Right atrium auricular region (tissue), 2 donors: ENCODE results near the gene LUC7L. TPM values are rescaled to one million over a fixed set of nuclear protein-coding genes. Genes with fewer than 3 reads are reported as not detected.
A peak's percentile ranks its signal among the peaks of the same experiment; 100 is the strongest.
"Not testable (repeated sequence)": the region's sequence is repeated elsewhere in the genome, so short reads cannot be mapped to it uniquely, and the experiment has no call there.

ENCODE experiments used
- DNase-seq: peaks from one replicate; pipeline ENCODE4 v3.0.0-alpha.2; 2019; ENCODE audit warnings: low spot score
- H3K27ac ChIP-seq, 2 donors: fragments of 200-600 bp; sonication (generic); 1 replicate in 1 of 2; 2 replicates in 1 of 2; pipeline ENCODE4 v1.5.1; 2016 to 2019
- H3K27me3 ChIP-seq, 2 donors: fragments of 200-600 bp; sonication (generic); one replicate each; pipeline versions ENCODE4 v1.5.1 to v1.6.0; 2017 to 2019
- H3K36me3 ChIP-seq: fragments of 200-600 bp; sonication (generic); one replicate; pipeline ENCODE4 v1.5.1; 2016
- H3K4me1 ChIP-seq, 2 donors: fragments of 200-600 bp; sonication (generic); one replicate each; pipeline versions ENCODE4 v1.5.1 to v1.6.0; 2017 to 2019
- H3K4me3 ChIP-seq, 2 donors: fragments of 200-600 bp; sonication (generic); 1 replicate in 1 of 2; 2 replicates in 1 of 2; pipeline ENCODE4 v1.5.1; 2017 to 2019; ENCODE audit warnings: mild to moderate bottlenecking in 1 of 2, moderate library complexity in 1 of 2
- H3K9me3 ChIP-seq, 2 donors: fragments of 200-600 bp; sonication (generic); one replicate each; pipeline ENCODE4 v1.5.1; 2019
- total RNA-seq, 2 donors: library from RNA; depleted of rRNA; stranded (reverse); fragments of >200 nt; gene quantifications; one replicate each; pipeline ENCODE4 v1.1.0, GENCODE V29; 2016
- TF ChIP-seq, protein P1 (sequence below), 2 donors: fragments of 200-600 bp; sonication (generic); IDR thresholded peaks; one replicate each; pipeline ENCODE4 v1.5.1; 2019; ENCODE audit warnings: antibody characterized with exemption in 2 of 2

The LUC7L gene
- total RNA-seq, 2 donors from 2014 or later: 18.3 to 20.2 TPM

DNA sequence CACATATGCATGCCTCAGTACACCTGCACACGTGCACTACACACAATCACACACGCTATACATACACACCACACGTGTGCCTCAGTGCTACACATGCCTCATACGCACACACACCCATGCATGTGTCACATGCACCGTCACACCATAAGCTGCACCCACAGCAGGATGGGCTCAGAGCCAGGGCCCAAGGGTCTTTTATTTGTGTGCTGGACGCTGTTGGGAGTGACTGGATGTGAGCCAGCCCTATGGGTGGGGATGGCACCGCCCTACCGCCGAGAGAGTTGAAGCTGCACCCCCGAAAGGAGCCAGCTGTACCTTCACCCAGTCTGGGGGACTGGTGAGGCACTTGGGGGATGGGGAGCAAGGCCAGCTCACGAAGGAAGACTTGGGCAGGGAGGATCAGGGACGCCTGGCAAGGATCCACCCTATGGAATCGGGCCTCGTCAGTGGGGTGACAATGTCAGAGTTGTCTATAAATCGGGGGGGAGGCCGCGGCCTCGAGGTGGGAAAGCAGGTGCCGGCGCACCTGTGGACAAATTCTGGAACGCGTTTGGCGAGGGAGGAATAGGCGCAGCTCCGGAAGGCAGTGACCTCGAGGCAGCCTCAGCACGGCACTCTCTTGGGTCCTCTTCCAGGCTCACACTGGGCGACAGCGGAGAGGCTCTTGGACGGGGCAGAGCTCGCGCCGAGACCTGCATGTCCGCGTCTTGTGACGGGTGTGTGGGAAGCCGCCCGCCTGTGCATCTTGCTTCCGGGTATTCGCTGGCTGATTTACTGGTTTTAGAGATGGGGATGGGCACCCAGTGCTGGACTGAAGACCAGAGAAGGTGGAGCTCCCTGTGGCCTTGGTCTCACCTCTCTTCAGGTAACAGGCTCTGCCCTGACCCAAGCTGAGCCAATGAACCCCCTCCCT, 39.1 kb upstream of the LUC7L start:
- H3K4me1 ChIP-seq: peaks cover 0 to 11% of the 10 kb centered on the region in 2 donors
- TF ChIP-seq, protein P1, sequence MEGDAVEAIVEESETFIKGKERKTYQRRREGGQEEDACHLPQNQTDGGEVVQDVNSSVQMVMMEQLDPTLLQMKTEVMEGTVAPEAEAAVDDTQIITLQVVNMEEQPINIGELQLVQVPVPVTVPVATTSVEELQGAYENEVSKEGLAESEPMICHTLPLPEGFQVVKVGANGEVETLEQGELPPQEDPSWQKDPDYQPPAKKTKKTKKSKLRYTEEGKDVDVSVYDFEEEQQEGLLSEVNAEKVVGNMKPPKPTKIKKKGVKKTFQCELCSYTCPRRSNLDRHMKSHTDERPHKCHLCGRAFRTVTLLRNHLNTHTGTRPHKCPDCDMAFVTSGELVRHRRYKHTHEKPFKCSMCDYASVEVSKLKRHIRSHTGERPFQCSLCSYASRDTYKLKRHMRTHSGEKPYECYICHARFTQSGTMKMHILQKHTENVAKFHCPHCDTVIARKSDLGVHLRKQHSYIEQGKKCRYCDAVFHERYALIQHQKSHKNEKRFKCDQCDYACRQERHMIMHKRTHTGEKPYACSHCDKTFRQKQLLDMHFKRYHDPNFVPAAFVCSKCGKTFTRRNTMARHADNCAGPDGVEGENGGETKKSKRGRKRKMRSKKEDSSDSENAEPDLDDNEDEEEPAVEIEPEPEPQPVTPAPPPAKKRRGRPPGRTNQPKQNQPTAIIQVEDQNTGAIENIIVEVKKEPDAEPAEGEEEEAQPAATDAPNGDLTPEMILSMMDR (IDR thresholded peaks at IDR 0.05): no peak

DNA sequence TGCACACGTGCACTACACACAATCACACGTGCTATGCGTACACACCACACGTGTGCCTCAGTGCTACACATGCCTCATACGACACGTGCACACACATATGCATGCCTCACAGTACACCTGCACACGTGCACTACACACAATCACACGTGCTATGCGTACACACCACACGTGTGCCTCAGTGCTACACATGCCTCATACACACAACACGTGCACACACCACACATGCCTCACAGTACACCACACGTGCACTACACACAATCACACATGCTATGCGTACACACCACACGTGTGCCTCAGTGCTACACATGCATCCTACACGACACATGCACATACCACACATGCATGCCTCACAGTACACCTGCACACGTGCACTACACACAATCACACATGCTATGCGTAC, 38.3 kb upstream of the LUC7L start:
- peaks cover 0 to 11% of the 10 kb centered on the region in 2 donors for H3K4me1 ChIP-seq
- H3K36me3 ChIP-seq: peaks cover 29% of the 10 kb centered on the region
- H3K9me3 ChIP-seq, DNase-seq, H3K27me3 ChIP-seq, H3K4me3 ChIP-seq, H3K27ac ChIP-seq: not testable (repeated sequence)

More for the DNA sequence above, 39.1 kb upstream of the LUC7L start:
- no peaks in the 10 kb centered on the region for H3K9me3 ChIP-seq
- H3K27me3 ChIP-seq: no peaks in the 10 kb centered on the region
- H3K4me3 ChIP-seq: no peak overlapping the region
- no peak overlapping the region for H3K27ac ChIP-seq
- no peak for DNase-seq
- peaks cover 21% of the 10 kb centered on the region for H3K36me3 ChIP-seq

DNA sequence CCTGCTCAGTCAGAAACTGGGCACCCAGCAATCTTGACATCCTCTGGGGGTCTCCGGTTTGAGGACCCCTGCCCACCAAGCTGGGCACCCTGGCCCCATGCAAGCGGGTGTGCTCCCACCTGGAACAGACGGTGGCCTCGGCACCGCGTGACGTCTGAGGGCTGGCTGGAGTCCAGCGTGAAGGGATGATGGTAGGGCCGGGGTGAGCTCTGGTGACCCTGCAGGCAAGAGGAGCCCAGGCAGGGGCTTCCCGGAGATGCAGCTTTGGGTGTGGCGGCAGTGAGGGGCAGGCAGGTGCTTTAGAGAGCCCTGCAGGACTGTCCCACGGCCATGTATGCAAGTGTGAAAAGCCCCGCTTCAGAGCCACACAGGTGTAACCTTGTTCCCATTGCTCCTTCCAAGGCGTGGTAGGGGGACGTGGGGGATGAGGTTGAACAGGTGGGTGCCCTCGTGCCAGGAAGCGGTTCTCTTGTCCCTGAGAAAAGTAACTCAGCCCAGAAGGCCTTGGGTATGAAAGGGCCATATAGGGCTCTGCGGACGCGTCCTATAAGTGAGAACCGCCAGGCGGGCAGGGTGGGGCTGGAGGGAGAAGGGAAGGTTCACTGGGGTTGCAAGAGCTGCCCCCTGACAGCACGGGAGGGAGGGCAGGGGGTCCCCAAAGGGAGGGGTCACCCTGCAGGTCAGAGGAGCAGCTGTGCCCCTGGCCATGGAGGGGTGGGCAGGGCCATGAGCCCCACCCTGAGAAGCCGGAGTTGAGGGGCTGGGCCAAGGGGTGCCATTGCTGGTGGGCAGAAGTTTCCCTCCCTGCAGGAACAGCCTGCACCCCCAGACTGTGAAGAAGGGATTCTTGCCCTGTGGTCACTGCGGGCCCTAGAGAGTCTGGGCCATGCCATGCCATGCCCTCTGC, 37.3 kb upstream of the LUC7L start:
- Histone ChIP-seq H3K36me3 (peaks cover 40% of the 10 kb centered on the region), H3K27ac (peak overlapping the region in 1 of 2 donors; percentile 8), H3K9me3 (no peaks in the 10 kb centered on the region), H3K4me1 (peaks cover 0 to 11% of the 10 kb centered on the region in 2 donors), H3K4me3 (no peak overlapping the region), H3K27me3 (no peaks in the 10 kb centered on the region)
- DNase-seq: no peak
- TF ChIP-seq, protein P1 (IDR thresholded peaks at IDR 0.05): no peak

DNA sequence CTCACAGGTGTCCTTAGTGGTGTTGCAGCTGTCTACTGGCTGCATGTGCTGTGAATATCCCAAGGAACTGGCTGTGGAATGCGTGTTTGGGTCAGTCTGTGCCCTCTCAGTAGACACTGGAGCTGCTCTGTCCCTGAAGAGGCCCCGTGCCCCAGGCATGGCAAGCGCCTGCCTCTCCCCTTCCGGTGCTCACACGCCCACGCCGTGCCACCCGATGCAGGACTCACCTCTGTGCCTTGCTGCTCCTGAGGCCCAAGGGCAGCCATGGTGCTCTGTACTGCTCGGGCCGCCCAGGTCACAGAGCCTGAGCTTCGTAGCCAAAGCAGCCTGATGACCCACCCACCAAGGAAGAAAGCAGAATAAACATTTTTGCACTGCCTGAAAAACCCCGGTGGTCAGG, 36.5 kb upstream of the LUC7L start:
- no peak overlapping the region for H3K4me3 ChIP-seq
- H3K9me3 ChIP-seq: no peaks in the 10 kb centered on the region
- peak overlapping the region in 1 of 2 donors; percentile 8 for H3K27ac ChIP-seq
- H3K36me3 ChIP-seq: peaks cover 43% of the 10 kb centered on the region
- H3K4me1 ChIP-seq: peaks cover 0 to 15% of the 10 kb centered on the region in 2 donors
- no peak for DNase-seq
- TF ChIP-seq, protein P1 (IDR thresholded peaks at IDR 0.05): no peak
- H3K27me3 ChIP-seq: no peaks in the 10 kb centered on the region

DNA sequence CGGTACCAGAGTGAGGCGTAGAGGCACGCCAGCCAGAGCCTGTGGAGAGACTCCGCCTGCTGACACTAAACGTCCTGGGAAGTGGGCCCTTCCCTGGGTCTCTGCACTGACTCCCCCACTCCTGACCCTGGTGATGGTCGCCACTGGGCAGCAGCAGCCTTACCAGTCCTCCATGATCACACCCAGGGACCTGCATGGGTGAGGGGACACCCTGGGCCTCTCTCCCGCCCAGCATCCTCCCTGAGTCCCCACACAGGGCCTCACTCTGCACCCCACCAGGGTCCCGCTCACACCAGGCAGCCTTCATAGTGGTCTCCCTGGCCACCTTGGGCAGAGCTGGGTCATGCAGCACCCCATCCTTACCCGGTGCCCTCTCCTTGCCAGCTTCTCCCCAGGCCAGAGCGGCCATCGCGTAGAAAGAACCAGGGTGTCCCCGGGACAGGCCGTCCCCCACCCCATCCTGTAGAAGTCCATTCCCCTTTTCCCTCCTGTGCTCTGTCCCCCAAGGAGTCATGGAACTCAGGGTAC, 35.8 kb upstream of the LUC7L start:
- H3K27ac ChIP-seq: no peak overlapping the region
- H3K27me3 ChIP-seq: no peaks in the 10 kb centered on the region
- peaks cover 49% of the 10 kb centered on the region for H3K36me3 ChIP-seq
- peaks cover 0 to 15% of the 10 kb centered on the region in 2 donors for H3K4me1 ChIP-seq
- no peak overlapping the region for H3K4me3 ChIP-seq
- TF ChIP-seq, protein P1 (IDR thresholded peaks at IDR 0.05): no peak
- no peaks in the 10 kb centered on the region for H3K9me3 ChIP-seq
- DNase-seq: no peak
